ENCODE data around the gene RITA1. TPM values are rescaled to one million over a fixed set of nuclear protein-coding genes. Genes with fewer than 3 reads are reported as not detected.

RITA1 gene
- total and polyA plus RNA-seq, 2 donors (not counting 1 experiment from before 2014, with no cell fraction given), result 8.1 to 17.9 TPM

GRCh38 chr12:113184098-113184899 is 1.2 kb upstream of the RITA1 start:
- ChIA-PET CTCF (interaction anchor here (0.6 to 3.3 kb wide), 6 partner anchors 10 to 284 kb away, joined by 3 to 15 read pairs (median 6); no protein-coding TSS in a partner anchor), POLR2A (interaction anchor here (1.1 to 1.8 kb wide), 2 partner anchors 13 to 45 kb away, joined by 4 to 10 read pairs; no protein-coding TSS in a partner anchor)
- Histone ChIP-seq H2AFZ (ENCODE audit: insufficient read depth, low read depth, low read length, poor library complexity, severe bottlenecking) (peak overlapping the region; percentile 94), H3K36me3 (replicated peaks in 1 of 2; ENCODE audit: control extremely low read depth in 1 of 2, control insufficient read depth in 1 of 2, extremely low read depth in 1 of 2, insufficient read depth in 2 of 2, low read length in 1 of 2) (peaks cover 2 to 30% of the 10 kb centered on the region in 2 experiments), H3K27me3 (replicated peaks in 1 of 4; ENCODE audit: control extremely low read depth in 1 of 4, control insufficient read depth in 3 of 4, insufficient read depth in 4 of 4, low read length in 3 of 4) (no peaks in the 10 kb centered on the region), H3K4me2 (replicated peaks; ENCODE audit: low read depth, low read length, poor library complexity, severe bottlenecking) (peak overlapping the region; percentile 93), H3K4me3 (ENCODE audit: control extremely low read depth in 1 of 5, extremely low read depth in 1 of 5, insufficient read depth in 1 of 5, low read depth in 2 of 5, low read length in 4 of 5) (peak overlapping the region; percentile 51 to 100 (median 94)), H3K9ac (ENCODE audit: low read length) (peak overlapping the region; percentile 92), H3K9me3 (ENCODE audit: control extremely low read depth in 1 of 3, control insufficient read depth in 2 of 3, insufficient read depth in 1 of 3, low read length in 2 of 3) (no peaks in the 10 kb centered on the region), H4K20me1 (ENCODE audit: control insufficient read depth, insufficient read depth, low read length, poor library complexity, severe bottlenecking) (peaks cover 38% of the 10 kb centered on the region), H3K79me2 (ENCODE audit: control insufficient read depth, insufficient read depth, low read length) (peaks cover 75% of the 10 kb centered on the region), H3K4me1 (ENCODE audit: control insufficient read depth in 2 of 2, insufficient read depth in 2 of 2, low read length in 2 of 2) (peaks cover 25 to 34% of the 10 kb centered on the region in 2 donors), H3K27ac (ENCODE audit: low read length in 2 of 2) (peak overlapping the region; percentile 98)
- Mint-ChIP-seq H3K9me3 (ENCODE audit: insufficient read depth) (no peaks in the 10 kb centered on the region), H3K27me3 (no peaks in the 10 kb centered on the region), H3K27ac (peak overlapping the region; percentile 96), H3K4me3 (peak overlapping the region; percentile 95), H3K4me1 (peaks cover 38% of the 10 kb centered on the region)
- DNase-seq (no peak), ATAC-seq (ENCODE audit: low read depth) (peak; percentile 53)
- intact Hi-C loops (cut with micrococcal nuclease), result loop anchor here (2.0 kb wide), 1 partner anchor 151 kb away; the partner anchor contains the start of gene SLC8B1
- 27% methylated on average over 24 of the region's 26 CpGs for WGBS (ENCODE audit: insufficient coverage)
- no peak for TF ChIP-seq EZH2 (IDR thresholded peaks at IDR 0.05; ENCODE audit: borderline replicate concordance, insufficient read depth, low read depth, low read length, poor library complexity, severe bottlenecking)
- no peak for TF ChIP-seq CTCF (IDR thresholded peaks at IDR 0.05)

- ATAC-seq (ENCODE audit: low read depth) (peak; percentile 84), DNase-seq (peak; percentile 95)
- ChIA-PET CTCF (interaction anchor here (0.8 to 3.3 kb wide), 5 partner anchors 11 to 285 kb away, joined by 3 to 15 read pairs (median 6); no protein-coding TSS in a partner anchor), POLR2A (interaction anchor here (0.6 to 1.8 kb wide), 8 partner anchors 10 to 327 kb away, joined by 3 to 10 read pairs (median 6); partner anchors contain the start of gene TPCN1)
- Mint-ChIP-seq H3K4me1 (peaks cover 38% of the 10 kb centered on the region), H3K4me3 (peak overlapping the region; percentile 95), H3K27ac (peak overlapping the region; percentile 96), H3K27me3 (no peaks in the 10 kb centered on the region), H3K9me3 (ENCODE audit: insufficient read depth) (no peaks in the 10 kb centered on the region)
- peak overlapping the region; percentile 93 for H3K4me2 ChIP-seq (replicated peaks; ENCODE audit: low read depth, low read length, poor library complexity, severe bottlenecking)
- intact Hi-C loops (cut with micrococcal nuclease), result loop anchor here (1.0 to 5.0 kb wide), 7 partner anchors 11 to 203 kb away; partner anchors contain the start of genes PLBD2, SLC8B1 and TPCN1
- no peaks in the 10 kb centered on the region for H3K9me3 ChIP-seq (ENCODE audit: control extremely low read depth in 1 of 3, control insufficient read depth in 2 of 3, insufficient read depth in 1 of 3, low read length in 2 of 3)
- under 1% methylated on average over 20 of the region's 20 CpGs for WGBS (ENCODE audit: insufficient coverage)
- peaks cover 37% of the 10 kb centered on the region for H4K20me1 ChIP-seq (ENCODE audit: control insufficient read depth, insufficient read depth, low read length, poor library complexity, severe bottlenecking)
- peak overlapping the region; percentile 92 for H3K9ac ChIP-seq (ENCODE audit: low read length)
- peak overlapping the region; percentile 51 to 100 (median 94) for H3K4me3 ChIP-seq (ENCODE audit: control extremely low read depth in 1 of 5, extremely low read depth in 1 of 5, insufficient read depth in 1 of 5, low read depth in 2 of 5, low read length in 4 of 5)
- peak overlapping the region; percentile 98 for H3K27ac ChIP-seq (ENCODE audit: low read length in 2 of 2)
- H3K27me3 ChIP-seq (replicated peaks in 1 of 4; ENCODE audit: control extremely low read depth in 1 of 4, control insufficient read depth in 3 of 4, insufficient read depth in 4 of 4, low read length in 3 of 4), result no peaks in the 10 kb centered on the region
- peaks cover 76% of the 10 kb centered on the region for H3K79me2 ChIP-seq (ENCODE audit: control insufficient read depth, insufficient read depth, low read length)
- TF ChIP-seq EZH2 (IDR thresholded peaks at IDR 0.05; ENCODE audit: borderline replicate concordance, insufficient read depth, low read depth, low read length, poor library complexity, severe bottlenecking) (no peak), CTCF (IDR thresholded peaks at IDR 0.05) (no peak)
- H3K4me1 ChIP-seq (ENCODE audit: control insufficient read depth in 2 of 2, insufficient read depth in 2 of 2, low read length in 2 of 2), result peaks cover 25 to 34% of the 10 kb centered on the region in 2 donors
- H3K36me3 ChIP-seq (replicated peaks in 1 of 2; ENCODE audit: control extremely low read depth in 1 of 2, control insufficient read depth in 1 of 2, extremely low read depth in 1 of 2, insufficient read depth in 2 of 2, low read length in 1 of 2), result peaks cover 3 to 24% of the 10 kb centered on the region in 2 experiments
- H2AFZ ChIP-seq (ENCODE audit: insufficient read depth, low read depth, low read length, poor library complexity, severe bottlenecking), result peak overlapping the region; percentile 94
Measured at GRCh38 chr12:113184900-113185179, 681 bp upstream of the RITA1 start.
